ENCODE data around the gene TMEM35B.
"Not testable (repeated sequence)": the region's sequence is repeated elsewhere in the genome, so short reads cannot be mapped to it uniquely, and the experiment has no call there.

Gene TMEM35B

GRCh38 chr1:34975771-34976170, 9.4 kb downstream of the TMEM35B start:
- no peak for DNase-seq

- no peak for DNase-seq
Measured at GRCh38 chr1:34975338-34975737, 9.8 kb downstream of the TMEM35B start.

- DNase-seq, result no peak
Measured at GRCh38 chr1:34974626-34975025, 10.5 kb downstream of the TMEM35B start.

- DNase-seq, result no peak
Measured at GRCh38 chr1:34973326-34973725, 11.8 kb downstream of the TMEM35B start.

- peak; percentile 44 to 67 for DNase-seq
Measured at GRCh38 chr1:34970829-34971228, 14.3 kb downstream of the TMEM35B start.

- no peak for DNase-seq
Measured at GRCh38 chr1:34970220-34970735, 14.9 kb downstream of the TMEM35B start.

GRCh38 chr1:34968297-34968696, 16.9 kb downstream of the TMEM35B start:
- not testable (repeated sequence) for DNase-seq

- DNase-seq, result not testable (repeated sequence)
Measured at GRCh38 chr1:34967672-34968071, 17.5 kb downstream of the TMEM35B start.

- no peak for DNase-seq
Measured at GRCh38 chr1:34965597-34965996, 19.6 kb downstream of the TMEM35B start.

- DNase-seq, result no peak
Measured at GRCh38 chr1:34950428-34950827, 34.7 kb downstream of the TMEM35B start.

GRCh38 chr1:34948739-34949138, 36.4 kb downstream of the TMEM35B start:
- DNase-seq, result not testable (repeated sequence)

- DNase-seq, result not testable (repeated sequence)
Measured at GRCh38 chr1:34947641-34948314, 37.4 kb downstream of the TMEM35B start.

GRCh38 chr1:34946211-34946610, 38.9 kb downstream of the TMEM35B start:
- DNase-seq, result peak; percentile 22 to 36

GRCh38 chr1:34941798-34942197, 43.3 kb downstream of the TMEM35B start:
- DNase-seq, result not testable (repeated sequence)

Data from NCI-H526 (cell line).